OCI-LY7 (cell line): ENCODE results near the gene MIEF2.

Experiments
- EZH2phosphoT487 ChIP-seq: fragments of 200-600 bp; sonication (generic); IDR thresholded peaks from 2 replicates; pipeline ENCODE4 v1.6.1; 2018; ENCODE audit warnings: low read depth, borderline replicate concordance, mild to moderate bottlenecking, mixed run types, antibody characterized with exemption, low read length, moderate library complexity, mixed read lengths
- TF ChIP-seq, protein P1 (sequence below): fragments of 200-600 bp; sonication (generic); conservative IDR thresholded peaks from 2 replicates; pipeline ENCODE4 v1.5.1; 2014; ENCODE audit warnings: mild to moderate bottlenecking, antibody characterized with exemption, low read length, moderate library complexity, mixed read lengths

- TF ChIP-seq, protein P1, sequence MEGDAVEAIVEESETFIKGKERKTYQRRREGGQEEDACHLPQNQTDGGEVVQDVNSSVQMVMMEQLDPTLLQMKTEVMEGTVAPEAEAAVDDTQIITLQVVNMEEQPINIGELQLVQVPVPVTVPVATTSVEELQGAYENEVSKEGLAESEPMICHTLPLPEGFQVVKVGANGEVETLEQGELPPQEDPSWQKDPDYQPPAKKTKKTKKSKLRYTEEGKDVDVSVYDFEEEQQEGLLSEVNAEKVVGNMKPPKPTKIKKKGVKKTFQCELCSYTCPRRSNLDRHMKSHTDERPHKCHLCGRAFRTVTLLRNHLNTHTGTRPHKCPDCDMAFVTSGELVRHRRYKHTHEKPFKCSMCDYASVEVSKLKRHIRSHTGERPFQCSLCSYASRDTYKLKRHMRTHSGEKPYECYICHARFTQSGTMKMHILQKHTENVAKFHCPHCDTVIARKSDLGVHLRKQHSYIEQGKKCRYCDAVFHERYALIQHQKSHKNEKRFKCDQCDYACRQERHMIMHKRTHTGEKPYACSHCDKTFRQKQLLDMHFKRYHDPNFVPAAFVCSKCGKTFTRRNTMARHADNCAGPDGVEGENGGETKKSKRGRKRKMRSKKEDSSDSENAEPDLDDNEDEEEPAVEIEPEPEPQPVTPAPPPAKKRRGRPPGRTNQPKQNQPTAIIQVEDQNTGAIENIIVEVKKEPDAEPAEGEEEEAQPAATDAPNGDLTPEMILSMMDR = no peak
- no peak for TF ChIP-seq EZH2phosphoT487
Measured at GRCh38 chr17:18263885-18264682, 3.6 kb downstream of the MIEF2 start.
